ENCODE measurements around the gene KRT15.

- TF ChIP-seq, protein P1, sequence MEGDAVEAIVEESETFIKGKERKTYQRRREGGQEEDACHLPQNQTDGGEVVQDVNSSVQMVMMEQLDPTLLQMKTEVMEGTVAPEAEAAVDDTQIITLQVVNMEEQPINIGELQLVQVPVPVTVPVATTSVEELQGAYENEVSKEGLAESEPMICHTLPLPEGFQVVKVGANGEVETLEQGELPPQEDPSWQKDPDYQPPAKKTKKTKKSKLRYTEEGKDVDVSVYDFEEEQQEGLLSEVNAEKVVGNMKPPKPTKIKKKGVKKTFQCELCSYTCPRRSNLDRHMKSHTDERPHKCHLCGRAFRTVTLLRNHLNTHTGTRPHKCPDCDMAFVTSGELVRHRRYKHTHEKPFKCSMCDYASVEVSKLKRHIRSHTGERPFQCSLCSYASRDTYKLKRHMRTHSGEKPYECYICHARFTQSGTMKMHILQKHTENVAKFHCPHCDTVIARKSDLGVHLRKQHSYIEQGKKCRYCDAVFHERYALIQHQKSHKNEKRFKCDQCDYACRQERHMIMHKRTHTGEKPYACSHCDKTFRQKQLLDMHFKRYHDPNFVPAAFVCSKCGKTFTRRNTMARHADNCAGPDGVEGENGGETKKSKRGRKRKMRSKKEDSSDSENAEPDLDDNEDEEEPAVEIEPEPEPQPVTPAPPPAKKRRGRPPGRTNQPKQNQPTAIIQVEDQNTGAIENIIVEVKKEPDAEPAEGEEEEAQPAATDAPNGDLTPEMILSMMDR (IDR thresholded peaks at IDR 0.05): no peak
- no peak for TF ChIP-seq POLR2A (IDR thresholded peaks at IDR 0.05)
Measured at GRCh38 chr17:41505809-41506767, 12.6 kb downstream of the KRT15 start.
